SK-N-SH treated with all-trans-retinoic acid at 6 μM for 48 hours (cell line): ENCODE data around the gene PSD.

ENCODE experiments used
- ARNTL ChIP-seq: fragments of 450-650 bp; formaldehyde crosslinking; IDR thresholded peaks from 2 replicates; pipeline ENCODE4 v1.5.0; 2020; ENCODE audit warnings: low read depth, mild to moderate bottlenecking, moderate library complexity, borderline replicate concordance
- BACH2 ChIP-seq: fragments of 250-450 bp; sonication (Bioruptor Pico); IDR thresholded peaks from 2 replicates; pipeline ENCODE4 v1.9.0; 2021; ENCODE audit warnings: mild to moderate bottlenecking, borderline replicate concordance
- CREB5 ChIP-seq: fragments of 250-450 bp; sonication (Bioruptor Pico); IDR thresholded peaks from 2 replicates; pipeline ENCODE4 v1.5.1; 2020; ENCODE audit warnings: low read depth, mild to moderate bottlenecking, moderate library complexity
- ESRRG ChIP-seq: fragments of 250-450 bp; sonication (Bioruptor Pico); IDR thresholded peaks from 2 replicates; pipeline ENCODE4 v1.6.1; 2021; ENCODE audit warnings: mild to moderate bottlenecking
- OSR1 ChIP-seq: fragments of 250-450 bp; sonication (Bioruptor Pico); IDR thresholded peaks from 2 replicates; pipeline ENCODE4 v1.8.0; 2022; ENCODE audit warnings: moderate library complexity, mild to moderate bottlenecking, inconsistent platforms
- PATZ1 ChIP-seq: fragments of 250-450 bp; sonication (Bioruptor Pico); IDR thresholded peaks from 2 replicates; pipeline ENCODE4 v1.8.0; 2020; ENCODE audit warnings: mild to moderate bottlenecking, moderate library complexity, borderline replicate concordance
- SNAI2 ChIP-seq: fragments of 250-450 bp; sonication (Bioruptor Pico); IDR thresholded peaks from 2 replicates; pipeline ENCODE4 v1.5.0; 2020; ENCODE audit warnings: mild to moderate bottlenecking, moderate library complexity
- TOX ChIP-seq: fragments of 250-450 bp; sonication (Bioruptor Pico); IDR thresholded peaks from 2 replicates; pipeline ENCODE4 v1.8.0; 2021; ENCODE audit warnings: mild to moderate bottlenecking, moderate library complexity, borderline replicate concordance
- TSHZ2 ChIP-seq: fragments of 250-450 bp; sonication (Bioruptor Pico); IDR thresholded peaks from 2 replicates; pipeline ENCODE4 v1.5.0; 2020; ENCODE audit warnings: mild to moderate bottlenecking, moderate library complexity
- ZC3H10 ChIP-seq: fragments of 250-450 bp; sonication (Bioruptor Pico); IDR thresholded peaks from 2 replicates; pipeline ENCODE4 v1.5.1; 2021; ENCODE audit warnings: mild to moderate bottlenecking, moderate library complexity
- ZFP3 ChIP-seq: fragments of 250-450 bp; sonication (Bioruptor Pico); IDR thresholded peaks from 2 replicates; pipeline ENCODE4 v1.5.0; 2020; ENCODE audit warnings: mild to moderate bottlenecking, moderate library complexity
- ZFP30 ChIP-seq: fragments of 450-650 bp; formaldehyde crosslinking; IDR thresholded peaks from 2 replicates; pipeline ENCODE4 v1.5.0; 2022; ENCODE audit warnings: mild to moderate bottlenecking, moderate library complexity
- ZNF70 ChIP-seq: fragments of 450-650 bp; formaldehyde crosslinking; IDR thresholded peaks from 2 replicates; pipeline ENCODE4 v1.5.0; 2020; ENCODE audit warnings: mild to moderate bottlenecking, moderate library complexity
- TF ChIP-seq, protein P1 (sequence below): fragments of 250-450 bp; sonication (Bioruptor Pico); IDR thresholded peaks from 2 replicates; pipeline ENCODE4 v1.5.1; 2021; ENCODE audit warnings: mild to moderate bottlenecking, moderate library complexity

GRCh38 chr10:102429468-102429867, 10.9 kb upstream of the PSD start:
- TF ChIP-seq ZFP30 (CRISPR knock-in tag) (no peak), OSR1 (CRISPR knock-in tag) (no peak), ESRRG (CRISPR knock-in tag) (no peak), ZC3H10 (CRISPR knock-in tag) (no peak), PATZ1 (CRISPR knock-in tag) (no peak), CREB5 (CRISPR knock-in tag) (no peak), BACH2 (no peak), ZFP3 (no peak), TOX (no peak), SNAI2 (no peak), ZNF70 (no peak), TSHZ2 (CRISPR knock-in tag) (no peak), ARNTL (no peak)
- TF ChIP-seq, protein P1, sequence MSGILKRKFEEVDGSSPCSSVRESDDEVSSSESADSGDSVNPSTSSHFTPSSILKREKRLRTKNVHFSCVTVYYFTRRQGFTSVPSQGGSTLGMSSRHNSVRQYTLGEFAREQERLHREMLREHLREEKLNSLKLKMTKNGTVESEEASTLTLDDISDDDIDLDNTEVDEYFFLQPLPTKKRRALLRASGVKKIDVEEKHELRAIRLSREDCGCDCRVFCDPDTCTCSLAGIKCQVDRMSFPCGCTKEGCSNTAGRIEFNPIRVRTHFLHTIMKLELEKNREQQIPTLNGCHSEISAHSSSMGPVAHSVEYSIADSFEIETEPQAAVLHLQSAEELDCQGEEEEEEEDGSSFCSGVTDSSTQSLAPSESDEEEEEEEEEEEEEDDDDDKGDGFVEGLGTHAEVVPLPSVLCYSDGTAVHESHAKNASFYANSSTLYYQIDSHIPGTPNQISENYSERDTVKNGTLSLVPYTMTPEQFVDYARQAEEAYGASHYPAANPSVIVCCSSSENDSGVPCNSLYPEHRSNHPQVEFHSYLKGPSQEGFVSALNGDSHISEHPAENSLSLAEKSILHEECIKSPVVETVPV (CRISPR knock-in tag): no peak
